Astrocyte (in vitro differentiated cells and primary cell): Measurements from ENCODE around the gene ZDHHC14.

Experiments used
- CTCF ChIP-seq: IDR thresholded peaks from 2 replicates; pipeline ENCODE4 v1.5.1; 2011; ENCODE audit warnings: low read depth, mild to moderate bottlenecking, inconsistent platforms, low read length, moderate library complexity; ENCODE audit not compliant: insufficient read depth
- EZH2 ChIP-seq: IDR thresholded peaks from 2 replicates; pipeline ENCODE4 v1.6.1; 2012; ENCODE audit warnings: mild to moderate bottlenecking, low read length, inconsistent platforms; ENCODE audit not compliant: insufficient read depth

- TF ChIP-seq CTCF = no peak
- no peak for TF ChIP-seq EZH2
These were observed 177.7 kb downstream of the ZDHHC14 start for GRCh38 chr6:157558487-157559200.
